Measurements from ENCODE around the gene DCD. TPM values are rescaled to one million over a fixed set of nuclear protein-coding genes. Genes with fewer than 3 reads are reported as not detected.
"Not testable (repeated sequence)": the region's sequence is repeated elsewhere in the genome, so short reads cannot be mapped to it uniquely, and the experiment has no call there.

DCD gene
- total RNA-seq, 1 donor from 2014 or later: not detected

- DNase-seq: no peak
These were observed 4.9 kb upstream of the DCD start for GRCh38 chr12:54653025-54653424.

- DNase-seq: no peak
These were observed 2.7 kb upstream of the DCD start for GRCh38 chr12:54650889-54651288.

DNA sequence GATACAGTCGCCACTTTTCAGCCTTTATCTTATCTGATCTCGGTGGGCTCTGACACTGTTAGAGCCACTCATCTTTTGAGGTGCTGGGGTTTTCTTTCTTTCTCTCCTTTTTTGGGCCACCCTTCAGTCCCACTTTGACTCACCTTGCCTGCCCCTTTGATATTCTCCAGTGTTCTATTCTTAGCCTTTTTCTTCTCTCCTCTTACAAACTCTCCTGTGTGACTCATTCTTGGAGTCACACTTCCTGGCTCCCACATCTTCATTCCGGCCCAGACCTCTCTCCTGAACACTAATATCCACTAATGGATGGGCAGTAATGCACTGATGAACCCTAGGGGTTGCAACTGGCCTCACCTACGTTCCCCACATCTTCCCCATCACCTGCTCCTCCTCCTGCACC lies 2.2 kb upstream of the DCD start:
- no peak for DNase-seq

GRCh38 chr12:54649825-54650224 lies 1.7 kb upstream of the DCD start:
- no peak for DNase-seq

- no peak for DNase-seq
These were observed 6.6 kb downstream of the DCD start for GRCh38 chr12:54641554-54641953.

DNA sequence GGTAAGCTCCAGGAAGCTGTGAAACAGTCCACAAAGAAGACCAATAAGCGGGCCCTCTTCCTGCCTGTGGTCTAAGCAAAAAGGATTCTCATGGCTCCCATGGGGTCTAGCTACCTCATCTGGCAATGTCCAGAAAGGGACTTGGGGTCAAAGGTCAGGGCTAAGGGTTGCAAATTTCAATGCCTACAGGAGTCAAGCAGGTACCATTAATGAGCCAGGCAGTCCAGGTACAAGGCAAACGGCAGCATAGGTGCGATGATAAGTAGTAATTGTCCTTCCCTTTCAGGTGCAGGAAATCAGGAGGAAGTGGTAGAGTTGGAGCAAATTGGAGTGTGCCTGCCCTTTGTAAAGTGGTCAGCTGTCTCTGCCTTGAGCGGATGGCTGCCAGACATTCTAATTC lies 7.1 kb downstream of the DCD start:
- DNase-seq: no peak

DNA sequence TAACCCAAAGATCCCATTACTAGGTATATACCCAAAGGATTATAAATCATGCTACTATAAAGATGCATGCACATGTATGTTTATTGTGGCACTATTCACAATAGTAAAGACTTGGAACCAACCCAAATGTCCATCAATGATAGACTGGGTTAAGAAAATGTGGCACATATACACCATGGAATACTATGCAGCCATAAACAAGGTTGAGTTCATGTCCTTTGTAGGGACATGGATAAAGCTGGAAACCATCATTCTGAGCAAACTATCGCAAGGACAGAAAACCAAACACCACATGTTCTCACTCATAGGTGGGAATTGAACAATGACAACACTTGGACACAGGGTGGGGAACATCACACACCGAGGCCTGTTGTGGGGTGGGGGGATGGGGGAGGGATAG lies 9.1 kb downstream of the DCD start:
- DNase-seq: not testable (repeated sequence)

- DNase-seq: no peak
These were observed 13.4 kb downstream of the DCD start, which contains the start of gene LACRT for GRCh38 chr12:54634795-54635194. TSS of gene LACRT (minus strand) at chr12:54634895. CDS start at chr12:54634841, 54 bp downstream.

DNA sequence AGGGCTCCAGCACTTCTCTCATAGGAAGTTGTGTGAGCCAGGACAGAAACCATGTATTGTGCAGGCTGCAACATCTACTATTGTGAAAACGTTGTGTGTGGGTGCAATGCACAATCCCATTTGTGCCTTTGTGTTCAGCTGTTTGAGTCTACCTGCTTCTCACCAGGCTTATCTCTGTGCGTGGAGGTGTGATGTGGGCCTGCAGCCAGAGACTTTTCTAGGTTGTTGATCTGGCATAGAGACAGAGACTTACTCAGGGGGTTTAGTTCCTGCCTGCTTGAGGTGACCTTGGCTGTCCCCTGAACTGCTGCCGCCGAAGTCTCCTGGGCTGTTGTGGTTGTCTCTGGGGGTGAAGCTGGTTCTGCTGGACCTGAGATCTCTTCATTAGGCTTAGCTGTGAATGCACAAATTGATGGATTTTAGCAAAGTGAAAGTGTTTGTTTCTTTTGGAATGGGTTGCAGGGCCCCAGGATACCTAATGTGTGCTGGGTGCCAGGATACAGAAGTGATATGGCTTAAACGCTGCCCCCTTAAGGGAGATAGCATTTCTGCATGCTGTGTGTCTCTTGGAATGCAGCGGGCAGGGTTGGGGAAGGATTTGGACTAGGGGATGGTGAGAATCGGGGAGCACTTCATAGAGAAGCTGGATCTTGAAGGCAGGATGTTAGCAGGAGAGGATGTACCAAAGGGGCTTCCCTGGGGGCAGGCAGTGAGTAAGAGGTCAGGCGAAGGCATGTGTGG lies 16.0 kb downstream of the DCD start:
- no peak for DNase-seq

DNA sequence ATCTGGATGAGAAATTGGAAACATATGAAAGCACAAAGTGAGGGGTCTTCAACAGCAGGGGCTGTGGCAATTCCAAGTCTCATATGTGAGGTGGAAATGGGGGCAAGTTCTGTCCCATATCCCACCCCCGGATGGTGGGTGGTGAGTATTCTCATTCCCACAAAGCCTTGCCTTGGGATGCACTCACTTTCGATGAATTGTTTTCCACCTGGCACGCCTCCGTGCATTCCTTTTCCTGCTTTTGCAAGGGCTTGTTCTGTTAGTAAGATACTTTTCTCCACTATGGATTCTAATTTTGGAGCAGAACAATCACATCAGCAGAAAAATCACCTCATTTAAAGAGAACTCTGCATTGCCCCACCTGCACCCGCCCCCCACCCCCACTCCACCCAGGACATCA lies 16.6 kb downstream of the DCD start:
- DNase-seq: no peak

DNA sequence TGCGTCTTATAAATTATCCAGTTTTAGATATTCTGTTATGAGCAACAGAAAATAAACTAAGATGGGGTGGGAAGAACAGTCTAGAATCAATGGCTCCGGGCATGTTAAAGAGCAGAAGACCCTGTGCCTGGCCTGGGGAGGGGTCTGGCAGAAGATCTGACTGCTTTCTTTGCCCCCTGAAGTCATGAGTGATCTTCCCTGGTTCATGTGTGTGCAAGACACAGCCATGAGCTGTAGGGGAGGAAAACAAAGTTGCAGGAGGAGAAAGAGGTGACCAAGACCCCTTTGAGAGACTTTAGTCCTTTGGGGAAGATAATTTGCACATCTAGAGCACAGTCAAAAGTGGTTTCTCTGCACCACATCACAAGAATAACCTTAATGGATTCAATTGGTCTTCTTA lies 18.2 kb downstream of the DCD start:
- no peak for DNase-seq

DNA sequence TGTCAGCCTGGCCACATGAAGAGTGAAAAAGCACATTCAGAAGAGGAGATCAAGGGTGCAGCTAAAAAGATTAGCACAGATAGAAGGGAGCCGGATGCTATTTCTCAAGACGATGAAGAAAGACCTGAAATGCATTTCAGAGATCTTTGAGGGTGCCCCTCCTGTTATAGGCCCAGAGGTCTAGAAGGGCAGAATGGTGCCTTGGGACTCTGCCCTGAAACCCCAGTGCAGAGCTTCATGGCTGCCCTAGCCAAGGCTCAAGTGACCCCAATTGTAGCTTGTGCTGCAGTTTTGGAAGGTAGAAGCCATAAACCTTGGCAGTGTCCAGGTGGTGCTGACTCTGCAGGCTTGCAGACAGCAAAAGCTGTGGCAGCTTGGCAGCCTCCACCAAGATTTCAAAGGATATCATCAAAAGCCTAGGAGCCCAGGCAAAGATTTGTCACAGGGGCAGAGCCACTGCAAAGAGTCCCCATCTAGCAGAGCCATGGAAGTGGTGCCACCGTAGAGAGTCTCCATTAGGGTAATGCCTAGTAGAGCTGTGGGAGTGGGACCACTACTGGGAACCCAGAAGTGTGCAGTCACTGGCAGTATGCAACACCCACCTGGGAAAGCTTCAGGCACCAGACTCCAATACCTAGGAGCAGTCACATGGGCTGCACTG lies 19.8 kb downstream of the DCD start:
- DNase-seq: no peak

DNA sequence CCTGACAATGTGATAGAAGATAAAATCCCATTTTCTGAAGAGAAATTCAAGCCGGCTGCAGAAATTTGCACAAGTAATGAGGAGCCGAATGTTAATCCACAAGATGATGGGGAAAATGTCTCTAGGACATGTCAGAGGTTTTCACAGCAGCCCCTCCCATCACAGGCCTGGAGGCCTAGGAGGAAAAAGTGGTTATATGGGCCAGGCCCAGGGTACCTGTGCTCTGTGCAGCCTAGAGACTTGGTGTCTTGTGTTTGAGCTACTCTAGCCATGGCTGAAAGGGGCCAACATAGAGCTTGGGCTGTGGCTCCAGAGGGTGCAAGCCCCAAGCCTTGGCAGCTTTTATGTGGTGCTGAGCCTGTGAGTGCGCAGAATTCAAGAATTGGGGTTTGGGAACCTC lies 20.9 kb downstream of the DCD start:
- DNase-seq: no peak

GRCh38 chr12:54625598-54625997 lies 22.6 kb downstream of the DCD start:
- no peak for DNase-seq

GRCh38 chr12:54624315-54625279 lies 23.6 kb downstream of the DCD start:
- no peak for DNase-seq

- no peak for DNase-seq
These were observed 25.5 kb downstream of the DCD start for GRCh38 chr12:54622463-54623183.

DNA sequence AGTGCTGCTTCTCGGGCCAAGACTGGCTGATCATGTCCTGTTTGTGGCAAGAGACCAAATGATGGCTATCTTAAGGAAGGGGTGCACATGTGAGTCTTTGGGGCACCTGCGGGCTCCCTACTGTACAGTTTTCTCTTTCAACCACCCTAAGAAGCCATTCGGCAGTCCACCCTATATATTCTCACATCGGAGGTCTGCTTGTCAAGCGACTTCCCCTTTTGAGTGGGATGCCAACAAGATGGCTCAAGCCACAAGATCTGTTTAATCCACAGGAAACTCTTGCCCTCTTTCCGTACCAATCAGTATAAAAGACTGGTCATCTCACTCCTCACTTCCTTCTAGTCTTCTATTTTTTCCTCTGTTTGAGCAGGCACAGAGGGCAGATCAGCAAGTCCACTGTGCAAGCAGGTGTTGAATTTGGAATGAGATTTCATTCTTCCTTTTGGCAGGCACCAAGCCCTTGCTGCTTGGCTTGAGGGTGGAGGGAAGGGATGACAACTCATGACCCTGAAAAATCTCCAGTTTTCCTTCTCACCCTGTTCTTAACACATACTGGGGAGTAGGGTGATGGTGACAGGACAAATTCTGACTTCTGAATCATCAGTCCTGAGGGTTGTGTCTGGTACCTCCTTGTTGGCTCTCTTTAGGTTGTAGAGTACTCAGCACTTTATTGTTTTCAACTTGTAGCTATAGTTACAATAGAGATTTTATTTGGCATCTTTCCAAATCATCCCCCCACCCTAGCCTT lies 31.1 kb downstream of the DCD start:
- DNase-seq: no peak

DNA sequence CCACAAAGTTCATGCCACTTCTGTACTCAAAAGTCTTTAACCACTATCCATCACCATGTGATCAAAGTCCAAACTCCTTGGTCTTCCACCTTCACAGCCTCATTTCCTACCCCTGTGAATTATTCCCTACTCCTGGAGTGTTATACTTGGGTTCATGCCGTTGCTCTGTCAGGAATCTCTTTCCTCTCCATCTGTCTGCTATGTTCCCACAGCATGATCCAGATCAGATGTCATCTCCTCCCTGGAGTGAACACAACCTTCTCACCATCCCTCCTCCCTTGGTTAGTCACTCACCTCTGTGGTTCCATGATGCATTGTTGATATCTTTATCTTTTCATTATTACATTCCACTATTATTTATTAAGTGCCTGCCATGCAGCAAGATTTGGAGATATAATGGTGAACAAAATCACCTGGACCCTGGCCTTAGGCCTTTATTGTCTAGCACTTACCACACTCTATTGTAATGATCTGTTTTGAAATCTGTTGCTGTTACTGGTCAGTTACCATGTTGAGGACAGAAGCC lies 35.9 kb downstream of the DCD start:
- DNase-seq: no peak

- DNase-seq: no peak
These were observed 36.4 kb downstream of the DCD start for GRCh38 chr12:54611715-54612149.

DNA sequence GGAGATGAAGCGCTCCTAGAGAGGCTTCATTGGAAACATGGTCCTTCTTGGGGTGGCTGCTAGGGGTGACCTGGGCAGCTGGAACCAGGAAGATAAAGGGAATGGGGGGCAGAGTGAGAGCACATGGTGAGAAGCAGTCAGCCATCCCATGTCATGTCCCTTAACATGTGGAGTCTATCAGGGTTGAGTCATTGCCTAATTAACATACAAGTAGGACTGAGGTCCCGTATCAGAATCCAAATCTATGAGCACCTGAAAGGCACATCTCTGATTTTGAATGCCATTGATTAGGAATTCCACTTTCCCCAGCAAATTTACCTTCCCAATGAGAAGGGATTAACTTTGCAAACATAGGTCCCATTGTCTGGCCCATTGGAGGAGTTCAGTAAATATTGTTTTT lies 39.4 kb downstream of the DCD start:
- no peak for DNase-seq

DNA sequence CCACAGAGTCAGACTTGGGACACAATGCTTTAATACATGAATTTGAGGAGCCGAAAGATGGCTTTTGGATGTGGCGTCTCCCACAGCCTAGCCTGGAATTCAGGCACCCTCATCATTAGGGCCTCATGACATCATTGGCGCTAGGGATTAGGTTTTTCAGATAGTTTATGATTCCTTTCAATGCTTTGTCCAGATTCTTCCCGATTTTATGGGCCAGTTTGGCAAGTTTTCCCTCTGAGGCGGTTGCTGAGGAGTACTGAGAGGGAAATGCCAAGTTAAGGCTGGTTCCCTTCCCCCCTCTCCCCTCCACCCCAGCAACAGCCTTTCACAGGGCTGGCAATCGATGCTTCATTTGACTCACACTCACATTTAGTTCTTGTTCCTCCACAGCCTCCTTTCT lies 40.0 kb downstream of the DCD start:
- no peak for DNase-seq

Measured in skin of body (tissue), 2 donors.